Thoracic aorta (tissue), 2 donors: ENCODE results near the gene LRRC46. TPM values are rescaled to one million over a fixed set of nuclear protein-coding genes. Genes with fewer than 3 reads are reported as not detected.

Experiments
- ATAC-seq: fragments of 150-250 bp; one replicate; pipeline ENCODE4 v1.8.0; 2017; ENCODE audit warnings: low read depth; ENCODE audit not compliant: insufficient number of reproducible peaks, low FRiP score
- DNase-seq: peaks from one replicate; pipeline ENCODE4 v3.0.0-alpha.2; 2020; ENCODE audit warnings: low spot score
- H3K27ac ChIP-seq, 2 donors: fragments of 200-600 bp; sonication (generic); 1 replicate in 1 of 2; 2 replicates in 1 of 2; pipeline ENCODE4 v1.5.1; 2016; ENCODE audit warnings: mild to moderate bottlenecking in 2 of 2, moderate library complexity in 2 of 2
- H3K27me3 ChIP-seq: fragments of 200-600 bp; sonication (generic); replicated peaks from 2 replicates; pipeline ENCODE4 v1.6.0; 2016; ENCODE audit warnings: mild to moderate bottlenecking; ENCODE audit not compliant: insufficient read depth
- H3K36me3 ChIP-seq: fragments of 200-600 bp; sonication (generic); one replicate; pipeline ENCODE4 v1.5.1; 2016
- H3K4me1 ChIP-seq, 2 donors: fragments of 200-600 bp; sonication (generic); 1 replicate in 1 of 2; 2 replicates in 1 of 2; pipeline versions ENCODE4 v1.5.1 to v1.6.0; 2016; ENCODE audit warnings: low read depth in 2 of 2, mild to moderate bottlenecking in 1 of 2; ENCODE audit not compliant: control insufficient read depth in 1 of 2
- H3K4me3 ChIP-seq: fragments of 200-600 bp; sonication (generic); 2 replicates; pipeline ENCODE4 v1.5.1; 2016; ENCODE audit warnings: mild to moderate bottlenecking
- H3K9me3 ChIP-seq: fragments of 200-600 bp; sonication (generic); 2 replicates; pipeline ENCODE4 v1.5.1; 2016
- CTCF ChIP-seq: fragments of 200-600 bp; sonication (generic); IDR thresholded peaks from one replicate; pipeline ENCODE4 v1.5.1; 2019; ENCODE audit warnings: antibody characterized with exemption
- total RNA-seq, 2 donors: library from RNA; depleted of rRNA; stranded (reverse); fragments of >200 nt; gene quantifications; one replicate each; pipeline versions ENCODE4 v1.1.0 to v1.2.3, GENCODE V29; 2016

The LRRC46 gene
- total RNA-seq, 2 donors from 2014 or later, result 0.42 TPM; not detected in 1

GRCh38 chr17:47836601-47837000 lies 5.1 kb downstream of the LRRC46 start:
- ATAC-seq (no peak), DNase-seq (no peak)
- TF ChIP-seq CTCF, result no peak
- Histone ChIP-seq H3K36me3 (no peaks in the 10 kb centered on the region), H3K27me3 (no peaks in the 10 kb centered on the region), H3K4me3 (no peak overlapping the region), H3K27ac (no peak overlapping the region), H3K9me3 (no peaks in the 10 kb centered on the region), H3K4me1 (peaks cover 10 to 22% of the 10 kb centered on the region in 2 donors)

- Histone ChIP-seq H3K27me3 (no peaks in the 10 kb centered on the region), H3K4me1 (peaks cover 4 to 16% of the 10 kb centered on the region in 2 donors), H3K4me3 (no peak overlapping the region), H3K27ac (no peak overlapping the region), H3K9me3 (no peaks in the 10 kb centered on the region), H3K36me3 (no peaks in the 10 kb centered on the region)
- ATAC-seq, result no peak
- no peak for DNase-seq
- no peak for TF ChIP-seq CTCF
Observed at GRCh38 chr17:47837401-47838039, 6.0 kb downstream of the LRRC46 start.

GRCh38 chr17:47838636-47839035 lies 7.2 kb downstream of the LRRC46 start:
- TF ChIP-seq CTCF, result no peak
- H3K4me3 ChIP-seq, result no peak overlapping the region
- no peaks in the 10 kb centered on the region for H3K9me3 ChIP-seq
- no peaks in the 10 kb centered on the region for H3K27me3 ChIP-seq
- H3K4me1 ChIP-seq, result peaks cover 4 to 20% of the 10 kb centered on the region in 2 donors
- no peak for ATAC-seq
- H3K36me3 ChIP-seq, result no peaks in the 10 kb centered on the region
- no peak for DNase-seq
- H3K27ac ChIP-seq, result no peak overlapping the region

- Histone ChIP-seq H3K9me3 (no peaks in the 10 kb centered on the region), H3K4me3 (no peak overlapping the region), H3K27me3 (no peaks in the 10 kb centered on the region), H3K27ac (no peak overlapping the region), H3K36me3 (no peaks in the 10 kb centered on the region), H3K4me1 (peaks cover 4 to 20% of the 10 kb centered on the region in 2 donors)
- no peak for DNase-seq
- no peak for ATAC-seq
- no peak for TF ChIP-seq CTCF
Observed at GRCh38 chr17:47839071-47839470, 7.6 kb downstream of the LRRC46 start.

- no peak overlapping the region for H3K27ac ChIP-seq
- ATAC-seq, result no peak
- H3K27me3 ChIP-seq, result no peaks in the 10 kb centered on the region
- no peak for DNase-seq
- H3K9me3 ChIP-seq, result no peaks in the 10 kb centered on the region
- H3K4me3 ChIP-seq, result peak overlapping the region; percentile 96
- TF ChIP-seq CTCF, result no peak
- H3K4me1 ChIP-seq, result peaks cover 4 to 20% of the 10 kb centered on the region in 2 donors
- no peaks in the 10 kb centered on the region for H3K36me3 ChIP-seq
Observed at GRCh38 chr17:47840001-47840741, 8.7 kb downstream of the LRRC46 start.
